ENCODE data around the gene ZC3H18. TPM values are rescaled to one million over a fixed set of nuclear protein-coding genes. Genes with fewer than 3 reads are reported as not detected.
A peak's percentile ranks its signal among the peaks of the same experiment; 100 is the strongest.

ZC3H18 gene
- 10.5 and 11.1 TPM in 2 replicates for total RNA-seq

DNA sequence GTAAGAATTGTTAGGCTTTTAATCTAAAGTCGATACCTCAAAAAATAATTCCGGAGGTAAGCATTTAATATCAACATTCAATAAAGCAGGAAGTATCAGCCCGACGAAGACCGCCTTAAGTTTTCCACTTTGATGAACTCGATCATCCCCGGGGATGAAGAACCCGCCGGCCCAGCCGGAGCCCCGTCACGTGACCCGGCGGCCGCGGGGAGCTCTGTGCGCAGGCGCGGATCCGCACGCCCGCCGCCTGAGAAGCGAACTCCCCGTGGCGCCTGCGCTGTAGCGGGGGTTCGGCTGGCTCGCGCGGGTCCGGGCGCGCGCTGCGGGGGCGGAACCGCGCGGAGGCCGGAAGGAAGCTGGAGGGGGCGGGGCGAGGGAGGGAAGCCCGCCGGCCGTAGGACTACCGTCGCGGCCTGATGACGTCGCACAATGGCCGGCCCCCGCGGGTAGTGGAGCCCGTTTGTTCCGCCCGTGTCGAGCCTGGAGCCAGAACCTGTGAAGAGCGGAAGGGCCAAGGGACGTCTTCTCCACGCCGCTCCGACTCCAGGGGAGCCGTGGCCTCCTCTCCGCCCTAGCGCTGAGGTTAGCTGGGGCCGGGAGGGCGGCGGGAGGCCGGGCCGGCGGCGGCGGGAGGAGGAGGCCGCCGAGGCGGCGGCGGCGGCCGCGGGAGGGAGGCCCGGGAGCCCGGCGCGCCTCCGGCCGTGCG, at the start of gene ZC3H18:
Gene ZC3H18, plus strand, starts transcription at position 419 of the 706 bp plus-strand sequence. CDS start 6,721 bp downstream, outside the sequence.
- Histone ChIP-seq H3K36me3 (ENCODE audit: control insufficient read depth, insufficient read depth, low read length) (peaks cover 3% of the 10 kb centered on the region), H3K4me3 (ENCODE audit: low read depth, low read length) (peak within 1 kb of the TSS; percentile 76), H3K27me3 (ENCODE audit: control insufficient read depth, insufficient read depth, low read length) (no peaks in the 10 kb centered on the region)
- FAIRE-seq = no peak
- TF ChIP-seq, protein P1, sequence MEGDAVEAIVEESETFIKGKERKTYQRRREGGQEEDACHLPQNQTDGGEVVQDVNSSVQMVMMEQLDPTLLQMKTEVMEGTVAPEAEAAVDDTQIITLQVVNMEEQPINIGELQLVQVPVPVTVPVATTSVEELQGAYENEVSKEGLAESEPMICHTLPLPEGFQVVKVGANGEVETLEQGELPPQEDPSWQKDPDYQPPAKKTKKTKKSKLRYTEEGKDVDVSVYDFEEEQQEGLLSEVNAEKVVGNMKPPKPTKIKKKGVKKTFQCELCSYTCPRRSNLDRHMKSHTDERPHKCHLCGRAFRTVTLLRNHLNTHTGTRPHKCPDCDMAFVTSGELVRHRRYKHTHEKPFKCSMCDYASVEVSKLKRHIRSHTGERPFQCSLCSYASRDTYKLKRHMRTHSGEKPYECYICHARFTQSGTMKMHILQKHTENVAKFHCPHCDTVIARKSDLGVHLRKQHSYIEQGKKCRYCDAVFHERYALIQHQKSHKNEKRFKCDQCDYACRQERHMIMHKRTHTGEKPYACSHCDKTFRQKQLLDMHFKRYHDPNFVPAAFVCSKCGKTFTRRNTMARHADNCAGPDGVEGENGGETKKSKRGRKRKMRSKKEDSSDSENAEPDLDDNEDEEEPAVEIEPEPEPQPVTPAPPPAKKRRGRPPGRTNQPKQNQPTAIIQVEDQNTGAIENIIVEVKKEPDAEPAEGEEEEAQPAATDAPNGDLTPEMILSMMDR (IDR thresholded peaks at IDR 0.05; ENCODE audit: insufficient read depth, low read length, severe bottlenecking) = no peak
- peak; percentile 82 for DNase-seq (ENCODE audit: low read depth)

DNA sequence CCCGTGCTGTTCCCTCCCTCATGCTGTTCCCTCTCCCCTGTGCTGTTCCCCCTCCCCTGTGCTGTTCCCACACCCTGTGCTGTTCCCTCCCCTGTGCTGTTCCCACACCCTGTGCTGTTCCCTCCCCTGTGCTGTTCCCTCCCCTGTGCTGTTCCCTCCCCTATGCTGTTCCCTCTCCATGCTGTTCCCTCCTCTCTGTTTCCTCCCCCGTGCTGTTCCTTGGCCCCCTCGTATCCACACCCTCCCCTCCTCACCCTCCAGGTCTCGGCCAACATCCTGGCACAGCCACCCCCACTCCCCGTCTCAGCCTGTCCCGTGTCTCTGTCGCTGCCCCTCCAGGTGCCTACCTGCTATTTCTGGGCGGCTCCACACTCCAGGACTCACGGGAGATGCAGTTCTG, 48.5 kb upstream of the ZC3H18 start:
- peaks cover 2% of the 10 kb centered on the region for H3K27me3 ChIP-seq (ENCODE audit: control insufficient read depth, insufficient read depth, low read length)
- no peaks in the 10 kb centered on the region for H3K36me3 ChIP-seq (ENCODE audit: control insufficient read depth, insufficient read depth, low read length)
- TF ChIP-seq, protein P1 (IDR thresholded peaks at IDR 0.05; ENCODE audit: insufficient read depth, low read length, severe bottlenecking) = no peak
- DNase-seq (ENCODE audit: low read depth) = no peak
- no peak overlapping the region for H3K4me3 ChIP-seq (ENCODE audit: low read depth, low read length)
- FAIRE-seq = peak; percentile 32

DNA sequence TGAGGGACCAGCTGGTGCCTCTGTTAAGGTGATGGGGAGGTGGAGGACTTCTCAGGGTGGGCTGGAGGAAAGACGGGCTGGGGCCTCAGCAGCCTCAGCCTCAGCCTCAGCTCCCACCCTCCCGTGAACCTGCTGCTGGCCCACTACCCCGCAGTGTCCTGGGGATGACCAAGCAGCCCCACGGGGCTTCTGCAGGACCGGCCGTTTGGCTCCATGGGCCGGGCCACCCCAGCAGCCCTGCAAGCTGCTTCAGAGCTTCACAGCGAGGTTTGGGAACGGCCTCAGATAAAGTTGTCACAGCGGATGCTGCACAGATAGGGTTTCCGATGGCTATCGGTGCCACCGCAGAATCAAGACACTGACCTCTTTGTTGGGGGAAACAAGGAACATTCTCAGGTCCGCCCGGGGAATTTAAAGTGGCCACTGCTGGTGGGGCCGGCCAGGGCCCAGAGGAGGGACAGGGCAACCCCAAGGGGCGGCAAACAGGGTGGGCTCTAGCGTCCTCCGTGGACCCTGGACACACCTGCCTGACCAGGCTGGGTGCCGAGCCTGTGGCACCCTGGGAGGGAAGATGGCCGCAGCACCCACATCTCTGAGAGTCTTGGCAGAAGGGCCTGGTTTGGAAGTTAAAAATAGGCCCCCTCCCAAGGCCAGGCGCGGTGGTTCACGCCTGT, 47.8 kb upstream of the ZC3H18 start:
- DNase-seq (ENCODE audit: low read depth) (no peak), FAIRE-seq (no peak)
- H3K27me3 ChIP-seq (ENCODE audit: control insufficient read depth, insufficient read depth, low read length) = peaks cover 2% of the 10 kb centered on the region
- no peak overlapping the region for H3K4me3 ChIP-seq (ENCODE audit: low read depth, low read length)
- TF ChIP-seq, protein P1 (IDR thresholded peaks at IDR 0.05; ENCODE audit: insufficient read depth, low read length, severe bottlenecking) = no peak
- no peaks in the 10 kb centered on the region for H3K36me3 ChIP-seq (ENCODE audit: control insufficient read depth, insufficient read depth, low read length)

DNA sequence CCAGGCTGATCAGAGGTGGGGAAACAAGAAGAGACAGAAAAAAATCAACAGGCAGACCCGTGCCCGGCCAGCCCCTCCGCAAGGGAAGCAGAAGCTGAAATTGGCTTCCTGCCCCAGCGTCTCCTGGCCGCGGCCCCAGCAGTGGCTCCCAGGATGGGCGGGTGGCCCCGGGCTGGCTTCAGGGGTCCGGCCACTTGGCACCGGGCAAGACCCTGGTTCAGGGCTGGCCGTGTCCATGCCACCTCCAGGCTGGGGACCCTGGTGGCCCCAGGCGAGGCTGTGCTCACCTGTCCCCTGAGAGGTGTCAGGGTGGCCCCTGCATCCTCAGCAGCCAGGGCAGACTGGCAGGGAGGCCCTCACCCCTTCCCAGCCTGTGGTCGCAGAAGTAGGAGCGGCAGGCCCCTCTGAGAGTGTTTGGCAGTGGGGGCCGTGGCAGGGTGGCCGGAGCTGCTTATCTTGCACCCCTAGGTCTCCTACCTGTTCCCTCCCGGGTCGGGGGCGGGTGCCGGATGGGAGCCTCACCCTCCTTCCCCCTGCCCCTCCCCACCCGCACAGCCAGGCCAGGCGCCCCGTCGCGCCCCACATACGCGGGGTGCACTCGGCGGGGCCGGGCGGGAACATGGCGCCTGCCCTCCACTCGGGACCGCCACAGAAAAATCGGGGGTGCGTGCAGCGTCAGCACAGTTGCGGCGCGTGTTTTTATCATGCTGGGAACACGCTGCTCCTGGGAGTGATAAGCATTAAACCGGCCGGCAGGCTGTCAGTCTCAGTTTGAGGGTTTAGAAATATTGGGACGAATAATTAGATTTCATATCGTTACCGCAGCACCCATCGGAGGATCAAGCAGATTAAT, 46.7 kb upstream of the ZC3H18 start:
- FAIRE-seq (no peak), DNase-seq (ENCODE audit: low read depth) (no peak)
- Histone ChIP-seq H3K4me3 (ENCODE audit: low read depth, low read length) (no peak overlapping the region), H3K36me3 (ENCODE audit: control insufficient read depth, insufficient read depth, low read length) (no peaks in the 10 kb centered on the region), H3K27me3 (ENCODE audit: control insufficient read depth, insufficient read depth, low read length) (peaks cover 2% of the 10 kb centered on the region)
- TF ChIP-seq, protein P1 (IDR thresholded peaks at IDR 0.05; ENCODE audit: insufficient read depth, low read length, severe bottlenecking) = no peak

DNA sequence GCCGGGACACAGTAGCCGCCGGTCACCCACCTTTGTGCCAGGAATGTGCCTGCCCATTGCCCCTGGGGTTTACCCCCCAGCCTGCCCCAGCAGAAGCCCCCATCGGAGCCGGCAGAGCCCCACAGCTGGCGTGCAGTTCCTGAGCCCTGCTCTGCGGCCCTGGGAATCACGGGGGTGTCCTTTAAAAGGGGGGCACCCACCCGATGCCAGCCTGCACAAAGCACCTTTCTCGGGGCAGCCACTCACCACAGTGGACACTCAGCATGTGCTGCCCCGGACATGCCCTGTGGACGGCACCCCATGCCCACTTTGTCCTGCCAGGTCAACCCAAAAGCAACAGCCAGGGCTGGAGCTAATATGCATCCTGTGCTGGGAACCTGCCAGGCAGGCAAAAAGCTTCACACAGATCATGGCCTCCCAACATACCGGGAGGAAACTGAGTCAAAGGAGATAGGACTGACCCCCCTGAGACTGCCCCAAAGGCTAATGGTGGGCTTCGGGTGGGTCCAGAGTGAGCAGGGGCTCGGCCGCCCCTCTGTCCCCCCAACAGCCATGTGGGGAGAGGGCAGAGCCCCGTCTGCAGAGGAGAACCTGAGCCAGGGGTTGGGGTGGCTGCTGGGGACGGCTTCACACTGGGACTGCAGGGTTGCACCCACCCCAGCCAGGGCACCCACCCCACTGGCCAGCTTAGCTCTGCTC, 45.8 kb upstream of the ZC3H18 start:
- Histone ChIP-seq H3K36me3 (ENCODE audit: control insufficient read depth, insufficient read depth, low read length) (no peaks in the 10 kb centered on the region), H3K27me3 (ENCODE audit: control insufficient read depth, insufficient read depth, low read length) (peaks cover 2% of the 10 kb centered on the region)
- FAIRE-seq = no peak

More for the DNA sequence above, 45.8 kb upstream of the ZC3H18 start:
- TF ChIP-seq, protein P1 (IDR thresholded peaks at IDR 0.05; ENCODE audit: insufficient read depth, low read length, severe bottlenecking) = no peak
- H3K4me3 ChIP-seq (ENCODE audit: low read depth, low read length) = no peak overlapping the region
- DNase-seq (ENCODE audit: low read depth) = no peak
